H9 (cell line): ENCODE data around the gene SUPT3H. TPM values are rescaled to one million over a fixed set of nuclear protein-coding genes. Genes with fewer than 3 reads are reported as not detected.
A peak's percentile ranks its signal among the peaks of the same experiment; 100 is the strongest.
"Not testable (repeated sequence)": the region's sequence is repeated elsewhere in the genome, so short reads cannot be mapped to it uniquely, and the experiment has no call there.

Source experiments
- DNase-seq: peaks from one replicate; pipeline ENCODE4 v3.0.0-alpha.2; 2017
- H2AFZ ChIP-seq: one replicate; pipeline ENCODE4 v1.6.1; 2013; ENCODE audit warnings: mild to moderate bottlenecking, low read length, control low read depth, moderate library complexity
- H2AK5ac ChIP-seq: 2 replicates; pipeline ENCODE4 v1.6.1; 2013; ENCODE audit warnings: low read length, control low read depth, mixed read lengths; ENCODE audit not compliant: insufficient read length
- H2BK120ac ChIP-seq: one replicate; pipeline ENCODE4 v1.6.1; 2013; ENCODE audit warnings: low read depth, mild to moderate bottlenecking, low read length, control low read depth, inconsistent platforms; ENCODE audit not compliant: poor library complexity, severe bottlenecking
- H2BK12ac ChIP-seq: 2 replicates; pipeline ENCODE4 v1.6.1; 2013; ENCODE audit warnings: low read length, control low read depth, mixed read lengths, low read depth; ENCODE audit not compliant: insufficient read length
- H2BK15ac ChIP-seq: 2 replicates; pipeline ENCODE4 v1.6.1; 2013; ENCODE audit warnings: low read depth, low read length, control low read depth
- H2BK20ac ChIP-seq: one replicate; pipeline ENCODE4 v1.6.1; 2013; ENCODE audit warnings: low read depth, mild to moderate bottlenecking, low read length, control low read depth, inconsistent platforms; ENCODE audit not compliant: poor library complexity, severe bottlenecking
- H2BK5ac ChIP-seq: 2 replicates; pipeline ENCODE4 v1.6.1; 2013; ENCODE audit warnings: low read length, control low read depth, mixed read lengths; ENCODE audit not compliant: insufficient read length
- H3K14ac ChIP-seq: 2 replicates; pipeline ENCODE4 v1.6.1; 2013; ENCODE audit warnings: low read length, control low read depth; ENCODE audit not compliant: insufficient read depth
- H3K18ac ChIP-seq: 2 replicates; pipeline ENCODE4 v1.6.1; 2013; ENCODE audit warnings: low read depth, mild to moderate bottlenecking, mixed read lengths, low read length, control low read depth; ENCODE audit not compliant: insufficient read length
- H3K23ac ChIP-seq: 2 replicates; pipeline ENCODE4 v1.6.1; 2013; ENCODE audit warnings: low read length, control low read depth, mixed read lengths, low read depth; ENCODE audit not compliant: insufficient read length
- H3K23me2 ChIP-seq: 2 replicates; pipeline ENCODE4 v1.6.1; 2013; ENCODE audit warnings: low read depth, mild to moderate bottlenecking, mixed read lengths, low read length, control low read depth; ENCODE audit not compliant: insufficient read length, poor library complexity, severe bottlenecking
- H3K27ac ChIP-seq: 2 replicates; pipeline ENCODE4 v1.5.1; 2013; ENCODE audit warnings: low read length, control low read depth, mixed read lengths, low read depth; ENCODE audit not compliant: insufficient read length
- H3K27me3 ChIP-seq: 2 replicates; pipeline ENCODE4 v1.6.1; 2013; ENCODE audit warnings: low read length, control low read depth, inconsistent platforms; ENCODE audit not compliant: insufficient read depth
- H3K4ac ChIP-seq: 2 replicates; pipeline ENCODE4 v1.6.1; 2013; ENCODE audit warnings: low read depth, mild to moderate bottlenecking, control low read depth, inconsistent platforms, low read length, moderate library complexity
- H3K4me1 ChIP-seq: 2 replicates; pipeline ENCODE4 v1.6.1; 2013; ENCODE audit warnings: low read length, control low read depth, inconsistent platforms; ENCODE audit not compliant: insufficient read depth
- H3K4me2 ChIP-seq: 2 replicates; pipeline ENCODE4 v1.6.1; 2013; ENCODE audit warnings: low read length, control low read depth, mixed read lengths; ENCODE audit not compliant: insufficient read length, insufficient read depth
- H3K56ac ChIP-seq: 2 replicates; pipeline ENCODE4 v1.6.1; 2013; ENCODE audit warnings: low read depth, mild to moderate bottlenecking, mixed read lengths, low read length, control low read depth; ENCODE audit not compliant: insufficient read length
- H3K79me1 ChIP-seq: 2 replicates; pipeline ENCODE4 v1.6.1; 2013; ENCODE audit warnings: low read depth, mild to moderate bottlenecking, moderate library complexity, low read length, control low read depth, inconsistent platforms; ENCODE audit not compliant: insufficient read depth, poor library complexity, severe bottlenecking
- H3K79me2 ChIP-seq: 2 replicates; pipeline ENCODE4 v1.6.1; 2013; ENCODE audit warnings: low read length, control low read depth, inconsistent platforms; ENCODE audit not compliant: insufficient read depth
- H3K9ac ChIP-seq: 2 replicates; pipeline ENCODE4 v1.6.1; 2013; ENCODE audit warnings: low read length, control low read depth, mixed read lengths; ENCODE audit not compliant: insufficient read length; ENCODE audit errors: extremely low read depth
- H3K9me3 ChIP-seq: one replicate; pipeline ENCODE4 v1.6.1; 2013; ENCODE audit warnings: low read depth, low read length, inconsistent platforms; ENCODE audit not compliant: control insufficient read depth
- H3T11ph ChIP-seq: one replicate; pipeline ENCODE4 v1.6.1; 2013; ENCODE audit warnings: mild to moderate bottlenecking, low read length, control low read depth, inconsistent platforms
- H4K20me1 ChIP-seq: one replicate; pipeline ENCODE4 v1.6.1; 2013; ENCODE audit not compliant: control insufficient read depth, insufficient read length, insufficient read depth
- H4K5ac ChIP-seq: 2 replicates; pipeline ENCODE4 v1.6.1; 2013; ENCODE audit warnings: low read depth, mild to moderate bottlenecking, mixed read lengths, low read length, control low read depth; ENCODE audit not compliant: insufficient read length
- H4K8ac ChIP-seq: replicated peaks from 2 replicates; pipeline ENCODE4 v1.6.1; 2013; ENCODE audit warnings: low read length, control low read depth, mixed read lengths, low read depth; ENCODE audit not compliant: insufficient read length
- H4K91ac ChIP-seq: 2 replicates; pipeline ENCODE4 v1.6.1; 2013; ENCODE audit warnings: low read depth, mild to moderate bottlenecking, moderate library complexity, mixed read lengths, low read length, control low read depth; ENCODE audit not compliant: insufficient read length
- H3K27ac Mint-ChIP-seq, 3 experiments: 2 replicates in 2 of 3; 3 replicates in 1 of 3; pipeline ENCODE4 v1.8.0; 2020 to 2021; ENCODE audit warnings: mixed read lengths in 3 of 3, mild to moderate bottlenecking in 1 of 3, moderate library complexity in 1 of 3
- H3K27me3 Mint-ChIP-seq: 2 replicates; pipeline ENCODE4 v1.8.0; 2021; ENCODE audit warnings: low read depth, mild to moderate bottlenecking, moderate library complexity, mixed read lengths
- H3K36me3 Mint-ChIP-seq, 3 experiments: 2 replicates in 2 of 3; 3 replicates in 1 of 3; pipeline ENCODE4 v1.8.0; 2020 to 2021; ENCODE audit warnings: low read depth in 3 of 3, mixed read lengths in 3 of 3; ENCODE audit not compliant: insufficient read depth in 1 of 3
- H3K4me1 Mint-ChIP-seq, 2 experiments: 2 replicates each; pipeline ENCODE4 v1.8.0; 2020; ENCODE audit warnings: mixed read lengths in 2 of 2
- H3K4me3 Mint-ChIP-seq, 2 experiments: 2 replicates in 1 of 2; 3 replicates in 1 of 2; pipeline ENCODE4 v1.8.0; 2020 to 2021; ENCODE audit warnings: mild to moderate bottlenecking in 2 of 2, mixed read lengths in 2 of 2, moderate library complexity in 1 of 2
- H3K9me3 Mint-ChIP-seq, 2 experiments: 2 replicates in 1 of 2; 3 replicates in 1 of 2; pipeline ENCODE4 v1.8.0; 2020; ENCODE audit warnings: mild to moderate bottlenecking in 2 of 2, mixed read lengths in 2 of 2, moderate library complexity in 1 of 2
- CTCF ChIP-seq: fragments of 200-600 bp; sonication (generic); conservative IDR thresholded peaks from 3 replicates; pipeline ENCODE4 v1.8.0; 2021; ENCODE audit warnings: antibody characterized with exemption, mild to moderate bottlenecking
- WGBS: extraction: QIAGEN DNeasy Blood & Tissue Kit; methylation state at CpG from one replicate; pipeline ENCODE4 v1.1.7; 2013; ENCODE audit warnings: missing lambda C conversion rate, low lambda C conversion rate, mixed read lengths; ENCODE audit not compliant: insufficient read length; ENCODE audit errors: extremely low coverage; 5-methylcytosine and 5-hydroxymethylcytosine counted together
- total RNA-seq: library from RNA; stranded (reverse); gene quantifications from 2 replicates; pipeline ENCODE4 v1.2.1, GENCODE V29; 2021

SUPT3H gene
- total RNA-seq, 1 experiment from 2014 or later, result 22.5 TPM

GRCh38 chr6:44906761-44907160 is 471.0 kb downstream of the SUPT3H start:
- Histone ChIP-seq H2AFZ (no peak overlapping the region), H4K8ac (no peak overlapping the region), H3K4ac (no peak overlapping the region), H2BK15ac (no peak overlapping the region), H2BK120ac (no peak overlapping the region), H2BK20ac (no peak overlapping the region), H3K9me3 (no peaks in the 10 kb centered on the region), H3K23ac (no peak overlapping the region), H4K20me1 (no peaks in the 10 kb centered on the region), H3K4me2 (no peak overlapping the region), H3K9ac (no peak overlapping the region), H2BK12ac (no peak overlapping the region), H3K14ac (no peak overlapping the region), H3K79me2 (no peaks in the 10 kb centered on the region), H4K91ac (no peak overlapping the region), H4K5ac (no peak overlapping the region), H2AK5ac (no peak overlapping the region), H2BK5ac (no peak overlapping the region), H3K23me2 (no peaks in the 10 kb centered on the region), H3K18ac (no peak overlapping the region), H3T11ph (no peak overlapping the region), H3K56ac (no peak overlapping the region), H3K27me3 (no peaks in the 10 kb centered on the region), H3K27ac (no peak overlapping the region), H3K79me1 (no peaks in the 10 kb centered on the region), H3K4me1 (no peaks in the 10 kb centered on the region)
- peaks cover 4 to 12% of the 10 kb centered on the region in 2 experiments; a peak in 3 of 5 replicates for H3K9me3 Mint-ChIP-seq
- no CpG with 5 or more reads among the region's 2 CpGs for WGBS
- H3K36me3 Mint-ChIP-seq, result peaks cover 0 to 5% (median 4%) of the 10 kb centered on the region in 3 experiments; a peak in 4 of 7 replicates
- H3K4me3 Mint-ChIP-seq, result no peak overlapping the region
- H3K27me3 Mint-ChIP-seq, result no peaks in the 10 kb centered on the region
- TF ChIP-seq CTCF, result no peak
- no peak for DNase-seq
- H3K4me1 Mint-ChIP-seq, result no peaks in the 10 kb centered on the region
- no peak overlapping the region for H3K27ac Mint-ChIP-seq

GRCh38 chr6:44900358-44900757 is 477.4 kb downstream of the SUPT3H start:
- DNase-seq, result peak; percentile 33
- H3K4me1 Mint-ChIP-seq, H3K4ac ChIP-seq: not testable (repeated sequence)

More at GRCh38 chr6:44900358-44900757, 477.4 kb downstream of the SUPT3H start:
- not testable (repeated sequence) for H3K9ac ChIP-seq, H3K23ac ChIP-seq, H2BK15ac ChIP-seq, H3K18ac ChIP-seq, H4K91ac ChIP-seq, H4K8ac ChIP-seq, H3K23me2 ChIP-seq, H3K27ac Mint-ChIP-seq, H3K56ac ChIP-seq, H2BK12ac ChIP-seq, H3K4me2 ChIP-seq, H2AK5ac ChIP-seq, H3K27me3 ChIP-seq, H4K5ac ChIP-seq, H3K4me1 ChIP-seq, H3K9me3 ChIP-seq, H3K14ac ChIP-seq, H3K27ac ChIP-seq, H3K4me3 Mint-ChIP-seq, H3K27me3 Mint-ChIP-seq, H3K79me2 ChIP-seq, H2BK5ac ChIP-seq, H3K79me1 ChIP-seq, H4K20me1 ChIP-seq, H2BK20ac ChIP-seq, H3T11ph ChIP-seq, H2BK120ac ChIP-seq, H2AFZ ChIP-seq
- peaks cover 7 to 19% (median 15%) of the 10 kb centered on the region in 3 experiments for H3K36me3 Mint-ChIP-seq
- peaks cover 23 to 26% of the 10 kb centered on the region in 2 experiments for H3K9me3 Mint-ChIP-seq
- WGBS, result no CpG with 5 or more reads among the region's 11 CpGs
